A673 (cell line): ENCODE data around the gene MAFF.

Experiments
- CTCF ChIP-seq: fragments of 300-800, 200-600 bp; sonication (generic); conservative IDR thresholded peaks from 2 replicates; pipeline ENCODE4 v1.5.1; 2017; ENCODE audit warnings: low read depth, mild to moderate bottlenecking, antibody characterized with exemption, low read length, moderate library complexity, mixed read lengths
- EZH2 ChIP-seq: fragments of 200-600 bp; sonication (generic); IDR thresholded peaks from 2 replicates; pipeline ENCODE4 v1.6.1; 2017; ENCODE audit warnings: borderline replicate concordance, low read depth, mild to moderate bottlenecking, mixed read lengths, antibody characterized with exemption, low read length; ENCODE audit not compliant: poor library complexity, severe bottlenecking

GRCh38 chr22:38163844-38164550 lies 37.8 kb upstream of the MAFF start:
- TF ChIP-seq CTCF (no peak), EZH2 (no peak)
